ENCODE measurements around the gene CDH4. TPM values are rescaled to one million over a fixed set of nuclear protein-coding genes. Genes with fewer than 3 reads are reported as not detected.

Gene CDH4
- total and polyA plus RNA-seq, 2 of the 13 experiments (the other 11 are each of a cell fraction or from before 2014, with no cell fraction given), result not detected

DNA sequence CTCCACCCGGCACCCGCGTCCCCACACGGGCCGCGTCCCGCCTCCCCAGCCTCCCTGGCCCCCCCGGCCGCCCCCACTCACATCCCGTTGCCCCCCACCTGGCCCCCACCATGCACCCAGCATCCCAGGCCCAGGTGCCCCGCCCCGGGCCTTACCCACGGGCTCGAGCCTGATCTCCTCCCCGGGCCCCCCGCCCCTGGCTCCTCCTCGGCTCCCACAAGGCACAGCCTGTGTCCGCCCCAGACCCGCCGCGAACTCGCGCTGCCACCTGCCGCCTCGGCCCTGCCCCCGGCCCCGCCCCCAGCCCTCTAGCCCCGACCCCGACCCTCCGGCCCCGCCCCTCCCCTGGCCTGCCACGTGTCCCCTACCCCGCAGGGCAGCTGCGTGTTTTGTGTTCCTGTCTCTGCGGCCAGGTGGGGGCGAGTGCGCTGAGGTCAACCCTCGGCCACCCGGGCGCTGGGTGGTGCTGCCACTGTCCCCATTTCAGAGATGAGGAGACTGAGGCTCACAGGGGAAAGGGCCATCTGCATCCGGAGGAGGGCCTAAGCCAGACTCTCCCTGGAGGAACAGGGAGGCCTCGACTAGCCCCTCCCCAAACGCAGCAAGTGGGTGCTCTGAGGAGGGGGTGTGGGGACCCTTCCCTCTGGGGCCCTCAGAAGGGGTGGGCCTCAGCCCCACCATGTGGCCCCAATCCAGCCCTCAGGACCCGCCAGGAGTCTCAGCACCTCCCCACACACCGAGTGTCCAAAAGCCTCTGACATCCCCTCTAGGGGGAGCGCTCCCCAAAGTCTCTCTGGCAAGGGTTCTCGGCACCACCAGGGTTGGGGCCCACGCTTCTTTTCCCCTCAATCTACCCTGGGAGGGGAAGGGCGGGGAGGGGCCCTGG lies 713.8 kb downstream of the CDH4 start (continued):
- TF ChIP-seq NR2F6 (IDR thresholded peaks at IDR 0.05), result 0 out of 2 replicates have a peak, but pooled peaks have one; percentile 19
- TF ChIP-seq NR2F6 (CRISPR knock-in tag; IDR thresholded peaks at IDR 0.05), result peak; percentile 65; the same call in 1 of the 2 replicates
- TF ChIP-seq NBN (conservative IDR thresholded peaks at IDR 0.05), result no peak
- TF ChIP-seq SRSF1 (optimal IDR thresholded peaks at IDR 0.05; ENCODE audit: low read depth, low read length), result no peak
- TF ChIP-seq, protein P1, sequence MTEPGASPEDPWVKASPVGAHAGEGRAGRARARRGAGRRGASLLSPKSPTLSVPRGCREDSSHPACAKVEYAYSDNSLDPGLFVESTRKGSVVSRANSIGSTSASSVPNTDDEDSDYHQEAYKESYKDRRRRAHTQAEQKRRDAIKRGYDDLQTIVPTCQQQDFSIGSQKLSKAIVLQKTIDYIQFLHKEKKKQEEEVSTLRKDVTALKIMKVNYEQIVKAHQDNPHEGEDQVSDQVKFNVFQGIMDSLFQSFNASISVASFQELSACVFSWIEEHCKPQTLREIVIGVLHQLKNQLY (CRISPR knock-in tag; IDR thresholded peaks at IDR 0.05), result no peak
- no peak for TF ChIP-seq SP1 (IDR thresholded peaks at IDR 0.05)
- peak; percentile 53; the same call in 1 of the 2 replicates for TF ChIP-seq SP1 (CRISPR knock-in tag; IDR thresholded peaks at IDR 0.05)
- TF ChIP-seq TP53 (CRISPR knock-in tag; conservative IDR thresholded peaks at IDR 0.05), result 0 out of 2 replicates have a peak, but pooled peaks have one; percentile 57
- TF ChIP-seq IRX3 (CRISPR knock-in tag; IDR thresholded peaks at IDR 0.05; ENCODE audit: borderline replicate concordance, low read depth), result no peak
- TF ChIP-seq FOXP1 (IDR thresholded peaks at IDR 0.05), result no peak
- TF ChIP-seq FOXP1 (CRISPR knock-in tag; IDR thresholded peaks at IDR 0.05), result no peak
- TF ChIP-seq POLR2G (IDR thresholded peaks at IDR 0.05; ENCODE audit: low read depth, low read length), result no peak
- no peak for TF ChIP-seq GABPB1 (CRISPR knock-in tag; IDR thresholded peaks at IDR 0.05)
- TF ChIP-seq, protein P2, sequence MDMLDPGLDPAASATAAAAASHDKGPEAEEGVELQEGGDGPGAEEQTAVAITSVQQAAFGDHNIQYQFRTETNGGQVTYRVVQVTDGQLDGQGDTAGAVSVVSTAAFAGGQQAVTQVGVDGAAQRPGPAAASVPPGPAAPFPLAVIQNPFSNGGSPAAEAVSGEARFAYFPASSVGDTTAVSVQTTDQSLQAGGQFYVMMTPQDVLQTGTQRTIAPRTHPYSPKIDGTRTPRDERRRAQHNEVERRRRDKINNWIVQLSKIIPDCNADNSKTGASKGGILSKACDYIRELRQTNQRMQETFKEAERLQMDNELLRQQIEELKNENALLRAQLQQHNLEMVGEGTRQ (IDR thresholded peaks at IDR 0.05; ENCODE audit: low read depth, low read length), result no peak
- TF ChIP-seq, protein P2 (CRISPR knock-in tag; IDR thresholded peaks at IDR 0.05; ENCODE audit: borderline replicate concordance), result no peak
- TF ChIP-seq PHB2 (IDR thresholded peaks at IDR 0.05; ENCODE audit: partially characterized antibody), result no peak
- no peak for TF ChIP-seq RARG (CRISPR knock-in tag; IDR thresholded peaks at IDR 0.05; ENCODE audit: low read depth)
- no peak for TF ChIP-seq ZNF672 (CRISPR knock-in tag; IDR thresholded peaks at IDR 0.05)
- TF ChIP-seq SPEN (CRISPR knock-in tag; IDR thresholded peaks at IDR 0.05; ENCODE audit: low read depth), result no peak
- TF ChIP-seq, protein P3, sequence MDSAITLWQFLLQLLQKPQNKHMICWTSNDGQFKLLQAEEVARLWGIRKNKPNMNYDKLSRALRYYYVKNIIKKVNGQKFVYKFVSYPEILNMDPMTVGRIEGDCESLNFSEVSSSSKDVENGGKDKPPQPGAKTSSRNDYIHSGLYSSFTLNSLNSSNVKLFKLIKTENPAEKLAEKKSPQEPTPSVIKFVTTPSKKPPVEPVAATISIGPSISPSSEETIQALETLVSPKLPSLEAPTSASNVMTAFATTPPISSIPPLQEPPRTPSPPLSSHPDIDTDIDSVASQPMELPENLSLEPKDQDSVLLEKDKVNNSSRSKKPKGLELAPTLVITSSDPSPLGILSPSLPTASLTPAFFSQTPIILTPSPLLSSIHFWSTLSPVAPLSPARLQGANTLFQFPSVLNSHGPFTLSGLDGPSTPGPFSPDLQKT (CRISPR knock-in tag; IDR thresholded peaks at IDR 0.05; ENCODE audit: borderline replicate concordance), result no peak
- TF ChIP-seq, protein P4, sequence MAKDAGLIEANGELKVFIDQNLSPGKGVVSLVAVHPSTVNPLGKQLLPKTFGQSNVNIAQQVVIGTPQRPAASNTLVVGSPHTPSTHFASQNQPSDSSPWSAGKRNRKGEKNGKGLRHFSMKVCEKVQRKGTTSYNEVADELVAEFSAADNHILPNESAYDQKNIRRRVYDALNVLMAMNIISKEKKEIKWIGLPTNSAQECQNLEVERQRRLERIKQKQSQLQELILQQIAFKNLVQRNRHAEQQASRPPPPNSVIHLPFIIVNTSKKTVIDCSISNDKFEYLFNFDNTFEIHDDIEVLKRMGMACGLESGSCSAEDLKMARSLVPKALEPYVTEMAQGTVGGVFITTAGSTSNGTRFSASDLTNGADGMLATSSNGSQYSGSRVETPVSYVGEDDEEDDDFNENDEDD (CRISPR knock-in tag; IDR thresholded peaks at IDR 0.05; ENCODE audit: borderline replicate concordance), result no peak; the same call in 1 of the 2 replicates
- no peak for TF ChIP-seq ZNF33A (CRISPR knock-in tag; IDR thresholded peaks at IDR 0.05; ENCODE audit: borderline replicate concordance)
- TF ChIP-seq ZNF780A (CRISPR knock-in tag; IDR thresholded peaks at IDR 0.05), result no peak
- TF ChIP-seq SP140L (CRISPR knock-in tag; IDR thresholded peaks at IDR 0.05; ENCODE audit: borderline replicate concordance), result no peak
- TF ChIP-seq, protein P5, sequence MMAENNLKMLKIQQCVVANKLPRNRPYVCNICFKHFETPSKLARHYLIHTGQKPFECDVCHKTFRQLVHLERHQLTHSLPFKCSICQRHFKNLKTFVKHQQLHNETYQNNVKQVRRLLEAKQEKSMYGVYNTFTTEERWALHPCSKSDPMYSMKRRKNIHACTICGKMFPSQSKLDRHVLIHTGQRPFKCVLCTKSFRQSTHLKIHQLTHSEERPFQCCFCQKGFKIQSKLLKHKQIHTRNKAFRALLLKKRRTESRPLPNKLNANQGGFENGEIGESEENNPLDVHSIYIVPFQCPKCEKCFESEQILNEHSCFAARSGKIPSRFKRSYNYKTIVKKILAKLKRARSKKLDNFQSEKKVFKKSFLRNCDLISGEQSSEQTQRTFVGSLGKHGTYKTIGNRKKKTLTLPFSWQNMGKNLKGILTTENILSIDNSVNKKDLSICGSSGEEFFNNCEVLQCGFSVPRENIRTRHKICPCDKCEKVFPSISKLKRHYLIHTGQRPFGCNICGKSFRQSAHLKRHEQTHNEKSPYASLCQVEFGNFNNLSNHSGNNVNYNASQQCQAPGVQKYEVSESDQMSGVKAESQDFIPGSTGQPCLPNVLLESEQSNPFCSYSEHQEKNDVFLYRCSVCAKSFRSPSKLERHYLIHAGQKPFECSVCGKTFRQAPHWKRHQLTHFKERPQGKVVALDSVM (CRISPR knock-in tag; IDR thresholded peaks at IDR 0.05), result no peak

All from HepG2 (cell line).